ENCODE measurements around the gene ARL6IP4.
A peak's percentile ranks its signal among the peaks of the same experiment; 100 is the strongest.

ARL6IP4 gene

DNA sequence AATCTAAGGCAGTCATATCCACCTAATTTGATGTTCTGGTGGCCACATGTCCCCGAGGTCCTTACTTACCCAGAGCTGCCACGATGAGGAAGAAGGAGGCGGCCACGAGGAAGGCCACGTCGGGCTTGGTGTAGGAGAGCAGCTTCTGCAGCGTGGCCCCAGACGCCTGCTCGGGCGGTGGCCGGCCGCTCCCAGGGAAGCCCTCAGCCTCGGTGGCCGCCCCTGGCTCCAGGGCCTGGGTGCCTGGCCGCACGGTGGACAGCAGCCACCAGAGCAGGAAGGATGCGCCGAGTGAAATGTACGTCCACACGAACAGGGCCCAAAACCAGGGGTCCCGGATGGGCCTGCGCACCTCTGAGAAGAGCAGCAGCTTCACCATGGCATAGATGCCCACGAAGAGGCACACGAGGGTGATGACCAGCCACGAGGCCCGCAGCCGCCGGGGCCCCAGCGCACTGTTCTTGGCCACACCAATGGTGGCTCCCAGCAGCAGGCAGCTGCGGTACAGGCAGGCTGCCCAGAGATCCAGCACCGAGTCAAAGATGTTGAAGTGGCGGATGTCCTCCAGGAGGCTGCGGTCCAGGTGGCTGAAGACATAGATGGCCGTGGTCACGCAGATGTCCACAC is 20.8 kb upstream of the ARL6IP4 start:
- no peak for DNase-seq

DNA sequence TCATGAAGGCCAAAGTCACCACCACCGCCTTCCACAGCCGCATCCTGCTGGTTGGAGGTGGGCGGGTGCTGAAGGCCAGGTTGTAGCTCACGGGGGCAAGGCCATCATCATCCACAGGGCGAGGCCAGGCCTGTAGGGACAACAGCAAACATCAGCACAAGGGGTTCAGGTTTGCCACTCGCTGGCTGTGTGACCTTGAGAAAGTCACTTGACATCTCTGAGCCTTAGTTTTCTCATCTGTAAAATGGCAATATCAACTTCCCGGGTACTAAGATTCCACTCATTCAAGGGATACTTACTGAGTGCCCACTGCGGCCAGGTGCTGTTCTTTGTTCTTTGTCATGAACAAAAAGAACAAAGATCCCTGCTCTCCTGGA is 20.3 kb upstream of the ARL6IP4 start:
- DNase-seq = no peak

DNA sequence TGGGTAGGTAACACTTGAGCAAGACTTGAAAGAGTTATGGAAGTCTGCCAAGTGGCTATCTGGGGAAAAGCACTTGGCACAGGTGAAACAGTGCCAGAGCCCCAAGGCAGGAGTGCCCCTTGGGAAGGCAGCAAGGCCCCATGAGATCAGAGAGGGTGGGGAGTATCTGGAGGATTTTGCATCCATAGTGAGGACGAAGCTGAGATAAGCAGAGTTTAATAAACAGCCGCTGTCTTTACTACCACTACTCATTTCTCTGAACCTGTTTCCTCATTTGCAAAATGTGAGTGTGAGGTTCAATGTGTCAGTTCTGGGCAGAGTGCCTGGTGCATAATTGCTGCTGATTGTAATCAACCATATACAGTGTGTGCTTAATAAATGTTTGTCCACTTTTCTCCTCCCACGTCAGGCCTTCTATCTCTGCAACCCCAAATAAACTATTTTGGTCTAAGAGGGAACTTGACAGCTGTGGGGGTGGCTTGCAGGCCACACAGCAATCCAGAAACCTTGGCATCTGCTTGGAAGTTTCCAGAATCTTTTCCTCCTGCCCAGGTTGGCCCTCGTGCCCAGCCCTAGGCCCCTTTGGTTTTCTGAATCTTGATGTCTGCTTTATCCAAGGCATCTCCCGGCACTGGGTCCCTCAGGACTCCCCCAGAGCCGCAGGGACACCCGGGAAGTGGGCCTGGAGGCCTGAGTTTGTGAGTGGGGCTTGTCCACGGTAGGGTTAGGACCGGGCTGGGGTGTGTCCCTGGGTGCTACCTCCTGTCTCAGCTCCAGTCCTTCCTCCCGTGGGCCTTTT is 18.8 kb upstream of the ARL6IP4 start:
- no peak for DNase-seq

DNA sequence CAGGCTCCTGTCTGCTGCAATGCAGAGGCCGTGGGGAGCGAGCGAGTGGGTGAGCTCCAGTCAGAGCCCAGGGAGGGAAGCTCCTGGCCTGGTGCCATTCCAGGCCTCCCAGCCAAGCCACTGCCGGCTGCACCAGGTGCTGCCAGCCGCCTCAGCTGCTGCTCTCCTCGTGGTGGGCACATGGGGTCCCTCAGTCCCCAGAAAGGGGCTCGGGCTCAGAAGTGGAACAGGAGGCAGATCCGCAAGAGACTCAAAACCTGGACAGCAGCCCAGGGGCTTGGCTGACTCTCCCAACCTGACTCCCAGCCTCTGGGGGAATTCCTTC is 16.6 kb upstream of the ARL6IP4 start:
- DNase-seq = no peak

DNA sequence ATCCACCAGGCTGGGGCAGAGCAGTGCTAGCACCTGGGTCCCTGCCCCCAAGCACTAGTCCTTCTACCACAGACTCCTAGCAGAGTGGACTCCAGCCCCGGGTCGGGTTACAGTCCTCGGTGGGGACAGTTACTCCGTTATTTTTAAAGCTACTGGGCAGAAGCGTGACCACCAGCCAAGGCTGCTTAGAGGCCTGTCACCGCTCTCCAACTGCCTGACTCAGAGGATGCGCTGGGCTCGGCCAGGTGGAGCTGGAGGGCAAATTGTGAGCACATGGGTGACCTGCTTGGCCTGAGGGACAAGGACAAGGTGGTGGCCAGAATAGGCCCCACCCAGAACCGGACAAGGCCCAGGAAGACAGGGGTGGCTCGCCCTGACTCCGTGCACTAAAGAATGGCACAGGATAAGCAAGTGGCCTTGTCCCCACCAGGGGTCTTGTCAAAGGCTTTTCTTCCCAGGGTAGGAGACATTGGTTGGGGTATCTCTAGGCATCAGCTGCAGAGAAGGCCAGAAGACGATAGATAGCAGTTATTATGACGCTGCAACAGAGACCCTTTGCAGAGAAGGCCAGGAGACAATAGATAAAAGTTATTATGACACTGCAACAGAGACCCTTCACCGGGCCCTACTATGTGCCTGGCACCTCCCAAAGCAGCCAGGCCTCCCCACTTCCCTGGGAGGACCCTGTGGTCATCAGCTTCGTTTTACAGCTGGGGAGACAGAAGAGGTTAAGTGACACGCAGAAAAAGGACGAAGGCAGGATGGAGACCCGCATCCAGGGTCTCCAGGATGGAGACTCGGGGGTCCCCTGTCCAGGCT is 15.8 kb upstream of the ARL6IP4 start:
- no peak for DNase-seq

DNA sequence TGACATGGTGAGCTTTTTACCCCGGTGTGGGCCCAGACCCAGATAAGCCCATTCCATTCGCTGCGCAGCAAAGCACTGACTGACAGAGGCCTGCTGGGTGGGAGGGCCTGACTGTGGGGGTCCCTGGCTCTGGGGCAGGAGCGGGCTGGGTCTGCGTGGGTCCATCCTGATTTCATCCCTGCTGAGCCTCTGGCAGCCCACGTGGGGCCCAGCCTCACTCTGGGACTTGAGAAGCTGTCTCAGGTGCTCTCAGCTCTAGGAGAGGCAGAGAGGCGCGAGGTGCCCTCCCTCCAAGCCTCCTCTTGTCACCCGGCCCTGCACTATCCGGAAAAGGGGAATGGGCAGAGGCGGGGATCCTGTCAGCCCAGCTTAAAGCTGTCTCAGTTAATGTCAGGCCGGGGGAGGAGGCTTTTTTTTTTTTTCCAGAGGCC is 15.1 kb upstream of the ARL6IP4 start:
- no peak for DNase-seq

DNA sequence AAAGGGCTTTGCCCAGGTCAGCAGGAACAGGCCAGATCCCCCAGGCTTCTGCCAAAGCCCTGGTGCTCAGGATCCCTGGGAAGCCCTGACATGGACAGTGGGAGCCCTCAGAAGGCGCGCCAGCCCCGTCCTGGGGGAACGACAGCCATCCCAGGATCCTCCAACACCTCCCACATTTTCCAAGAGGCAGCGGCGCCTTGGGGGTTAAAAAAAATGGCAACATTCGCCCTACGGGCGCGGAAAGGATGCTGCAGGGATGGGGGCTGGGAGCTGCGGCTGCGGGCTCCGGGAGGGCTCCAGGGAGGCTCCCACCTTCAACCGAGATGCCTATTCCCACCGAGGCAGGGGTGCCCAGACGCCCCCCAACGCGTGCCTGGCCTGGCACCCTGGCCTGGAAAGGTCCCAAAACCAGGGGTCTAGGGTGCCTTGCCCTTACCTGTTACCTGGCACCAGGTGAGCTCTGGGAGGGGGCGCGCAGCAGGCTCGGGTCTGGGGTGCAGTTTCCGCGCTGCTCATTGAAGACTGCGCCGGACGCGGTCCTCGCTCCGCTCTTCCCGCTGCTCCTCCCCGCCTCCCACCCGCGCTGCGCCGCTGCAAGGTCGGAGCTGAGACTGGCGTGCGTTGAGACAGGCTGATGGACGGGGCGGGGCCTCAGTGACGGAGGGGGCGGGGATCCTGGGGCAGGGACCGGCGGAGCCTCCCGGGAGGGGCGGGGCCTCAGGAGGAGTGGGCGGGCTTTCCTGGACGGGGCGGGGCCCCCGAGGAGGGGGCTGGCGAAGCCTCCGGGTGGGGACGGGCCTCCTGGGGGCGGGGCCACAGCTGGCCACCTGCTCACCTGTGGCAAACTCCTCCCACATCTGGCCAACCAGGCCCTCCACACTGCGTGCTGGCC is 14.4 kb upstream of the ARL6IP4 start, which contains the start of gene ABCB9:
ABCB9 (minus strand) TSS at position 613 of the 892 bp plus-strand sequence. CDS start 6,228 bp downstream, outside the sequence.
- DNase-seq = peak; percentile 87 to 97

DNA sequence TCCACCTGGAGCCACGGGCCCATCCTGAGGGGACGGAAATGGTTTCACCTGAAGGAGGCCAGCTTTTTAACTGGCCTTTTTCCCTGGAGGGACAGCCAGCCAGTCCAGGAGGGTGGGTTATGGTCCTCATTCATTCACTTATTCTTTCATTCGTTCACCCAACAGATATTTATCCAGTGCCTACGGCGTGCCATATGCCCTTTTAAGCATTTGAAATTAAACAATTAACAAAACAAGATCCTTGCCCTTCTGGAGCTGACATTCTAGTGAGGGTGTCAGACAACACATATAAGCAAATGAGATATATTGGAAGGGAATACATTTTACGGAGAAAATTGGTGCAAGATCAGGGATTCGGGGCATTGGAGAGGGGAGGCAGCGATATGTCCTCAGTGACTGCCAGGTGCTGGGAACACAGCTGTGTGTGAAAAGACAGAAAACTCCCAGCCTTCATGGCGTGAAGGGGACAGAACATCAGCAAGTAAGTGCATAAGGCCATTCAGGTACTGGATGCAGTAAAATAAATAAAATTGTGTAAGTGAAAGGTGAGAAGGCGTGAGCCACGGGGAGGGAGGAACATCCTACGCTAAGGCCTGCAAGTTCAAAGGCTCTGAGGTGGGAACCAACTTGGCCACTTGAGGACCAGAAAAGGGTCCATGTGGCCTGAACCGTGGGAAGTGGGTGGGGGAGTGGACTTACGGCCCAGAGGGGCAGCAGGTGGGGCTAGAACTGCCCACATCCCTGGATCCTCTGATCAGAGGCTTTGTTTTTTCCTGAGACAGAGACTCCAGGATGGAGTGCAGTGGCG is 13.5 kb upstream of the ARL6IP4 start:
- DNase-seq = no peak

DNA sequence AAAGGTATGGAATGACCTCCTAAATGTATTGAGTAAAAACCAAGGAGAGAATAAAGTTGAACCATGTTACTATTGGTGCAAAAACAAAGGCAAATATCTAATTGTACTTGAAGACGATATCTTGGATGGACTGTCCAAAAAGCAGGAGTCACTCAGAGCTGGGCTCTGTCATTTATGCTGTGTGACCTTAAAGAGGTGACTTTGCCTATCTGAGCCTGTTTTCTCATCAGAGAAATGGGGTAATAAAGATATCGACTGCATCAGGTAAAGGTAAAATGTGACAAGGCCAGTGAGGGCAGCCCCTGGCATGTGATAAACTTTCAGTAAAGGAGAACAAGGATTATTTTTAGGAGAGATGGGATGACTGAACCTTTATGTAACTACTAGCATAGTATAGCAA is 12.4 kb upstream of the ARL6IP4 start:
- DNase-seq = no peak

DNA sequence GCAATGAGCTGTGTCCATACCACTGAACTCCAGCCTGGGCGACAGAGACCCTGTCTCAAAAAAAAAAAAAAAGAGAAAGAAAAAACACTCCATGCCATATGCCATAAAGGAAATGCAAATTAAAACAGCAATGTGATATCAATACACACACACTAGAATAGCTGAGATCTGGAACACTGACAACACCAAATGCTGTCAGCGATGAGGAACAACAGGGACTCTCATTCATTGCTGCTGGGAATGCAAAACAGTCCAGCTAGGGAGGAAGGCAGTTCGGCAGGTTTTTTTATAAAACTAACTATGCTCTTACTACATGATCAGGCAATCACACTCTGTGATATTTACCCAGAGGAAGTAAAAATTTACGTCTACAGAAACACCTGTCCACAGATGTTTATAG is 10.8 kb upstream of the ARL6IP4 start:
- no peak for DNase-seq

DNA sequence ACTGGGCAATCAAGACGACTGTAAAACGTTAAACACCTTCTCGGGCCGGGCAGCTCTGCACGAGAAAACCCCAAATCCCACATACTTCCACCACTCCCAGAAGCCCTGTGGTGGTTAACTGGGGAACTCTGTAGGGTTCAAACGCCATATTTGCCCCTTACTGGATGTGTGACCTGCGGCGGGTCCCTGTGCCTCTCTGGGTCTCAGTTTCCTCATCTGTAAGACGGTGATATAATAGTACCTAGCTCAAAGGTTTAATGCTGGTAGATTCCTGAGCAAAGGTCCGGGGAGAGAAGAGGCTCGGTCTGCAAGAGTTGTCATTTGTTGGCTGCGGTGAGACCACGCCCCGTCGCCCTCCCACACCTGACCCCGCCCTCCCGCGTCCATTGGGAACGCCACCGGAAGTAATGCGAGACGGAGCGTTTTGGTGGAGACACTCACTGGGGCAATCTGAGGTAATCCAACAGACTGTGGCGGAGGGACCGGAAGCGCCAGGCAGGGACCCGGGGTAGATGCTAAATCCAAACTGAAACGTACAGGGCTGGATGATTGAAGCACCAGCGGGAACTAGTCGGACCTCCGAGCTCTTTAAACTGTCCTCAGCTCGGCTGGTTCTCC is 6.1 kb upstream of the ARL6IP4 start:
- DNase-seq = peak; percentile 97 to 98

DNA sequence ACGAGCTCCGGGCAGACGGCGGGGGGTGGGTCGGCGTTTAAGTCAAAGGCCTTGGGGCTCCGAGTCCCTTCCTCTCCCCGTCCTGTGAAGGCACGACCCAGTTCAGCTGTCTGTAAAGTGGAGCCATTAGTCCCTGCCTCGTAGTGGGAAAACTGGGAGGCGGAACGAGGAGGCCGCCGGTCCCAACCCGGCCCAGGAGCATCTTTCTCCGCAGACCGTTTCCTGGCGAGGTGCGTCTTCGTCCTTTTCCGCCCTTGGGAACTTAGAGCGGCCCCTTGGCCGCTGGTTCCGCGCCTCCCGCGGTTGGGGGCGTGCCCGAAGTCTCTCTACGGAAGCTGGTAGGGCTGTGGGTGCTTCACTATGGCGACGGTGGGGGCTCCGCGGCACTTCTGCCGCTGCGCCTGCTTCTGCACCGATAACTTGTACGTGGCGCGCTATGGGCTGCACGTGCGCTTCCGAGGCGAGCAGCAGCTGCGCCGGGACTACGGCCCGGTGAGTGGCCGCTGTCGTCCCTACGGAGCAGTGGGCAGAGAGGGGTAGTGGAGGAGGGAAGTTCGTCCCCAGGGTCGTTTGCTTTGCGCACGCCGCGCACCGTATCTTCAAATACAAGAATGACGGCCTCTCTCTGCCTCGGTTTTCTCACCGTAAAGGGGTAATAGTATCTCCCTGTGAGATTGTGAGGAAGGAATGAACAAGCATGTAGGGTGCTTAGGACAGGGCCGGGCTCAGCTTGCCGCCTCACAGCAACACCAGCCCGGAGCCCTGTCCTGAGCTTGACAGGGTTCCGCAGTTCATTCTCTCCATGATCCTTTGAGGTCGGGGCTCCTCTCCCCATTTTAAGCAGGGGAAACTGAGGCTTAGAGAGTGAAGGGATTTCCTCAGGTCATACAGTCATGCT is 5.3 kb upstream of the ARL6IP4 start, which contains the start of gene OGFOD2:
OGFOD2 (plus strand) TSS at position 353 of the 898 bp plus-strand sequence; CDS start at position 361, 8 bp downstream.
- peak; percentile 89 to 90 for DNase-seq

DNA sequence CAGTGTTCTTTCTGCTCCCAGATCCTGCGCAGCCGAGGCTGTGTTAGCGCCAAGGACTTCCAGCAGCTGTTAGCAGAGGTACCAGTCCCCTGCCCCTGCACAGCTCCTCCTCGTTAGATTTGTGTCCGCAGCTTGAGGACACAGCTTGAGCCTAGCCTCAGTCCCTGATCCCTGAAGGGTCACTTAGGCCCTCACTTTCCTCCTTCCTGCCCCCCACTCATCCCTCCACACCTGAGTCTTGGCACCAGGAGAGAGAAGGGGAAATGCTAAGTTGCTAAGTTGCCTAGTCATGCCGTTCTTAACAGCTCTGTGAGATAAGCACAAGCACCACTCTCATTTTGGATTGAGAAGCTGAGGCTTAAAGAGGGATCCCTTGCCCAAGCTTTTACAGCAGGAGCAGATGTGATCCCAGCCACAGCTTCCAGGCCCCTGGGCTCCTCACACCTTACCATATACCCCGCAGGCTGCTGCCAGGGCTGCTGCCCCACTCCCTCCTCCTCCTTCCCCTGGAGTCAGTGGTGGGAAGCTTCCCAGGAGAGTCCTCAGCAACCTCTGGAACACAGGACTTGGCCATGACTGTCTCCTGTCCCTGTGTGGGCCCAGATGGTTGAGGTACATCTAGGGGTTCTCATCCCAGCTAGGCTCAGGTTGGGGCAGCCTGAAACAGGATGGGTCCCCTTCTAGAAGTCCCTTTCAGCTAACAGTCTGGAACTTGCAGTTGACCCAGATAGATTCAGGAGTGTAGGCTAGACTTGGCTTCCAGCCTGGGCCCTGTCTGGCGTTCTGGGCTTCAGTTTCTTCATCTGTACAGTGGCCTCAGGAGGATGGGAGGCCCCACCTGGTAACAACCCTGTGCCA is 4.5 kb upstream of the ARL6IP4 start:
- DNase-seq = no peak

DNA sequence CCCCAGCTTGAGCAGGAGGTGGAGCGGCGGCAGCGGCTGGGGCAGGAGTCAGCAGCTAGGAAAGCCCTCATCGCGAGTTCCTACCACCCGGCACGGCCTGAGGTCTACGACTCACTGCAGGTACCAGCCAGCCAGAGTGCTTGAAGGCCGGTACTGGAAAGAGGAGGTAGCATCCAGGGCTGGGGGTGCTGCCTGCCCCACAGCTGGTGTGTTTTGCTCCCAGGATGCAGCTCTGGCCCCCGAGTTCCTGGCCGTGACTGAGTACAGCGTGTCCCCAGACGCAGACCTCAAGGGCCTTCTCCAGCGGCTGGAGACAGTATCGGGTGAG is 3.9 kb upstream of the ARL6IP4 start:
- DNase-seq = no peak

DNA sequence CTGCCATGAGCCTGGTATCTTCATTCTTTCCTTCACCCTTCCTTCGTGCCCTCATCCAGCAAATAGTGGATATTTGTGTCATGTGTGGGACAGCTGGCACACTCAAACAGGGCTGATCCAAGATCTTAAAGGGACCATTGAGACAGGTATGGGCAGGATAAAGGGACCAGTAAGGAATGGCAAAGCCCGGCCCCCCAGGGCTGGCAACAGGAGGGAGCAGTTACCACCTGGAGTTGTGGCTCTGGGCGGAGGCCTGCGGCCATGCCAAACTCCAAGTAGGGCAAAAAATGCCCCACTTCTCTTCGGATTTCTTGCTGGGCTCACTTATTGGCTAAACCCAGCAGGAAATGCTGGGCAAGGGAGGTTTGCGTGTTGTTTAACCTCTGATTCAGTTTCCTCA is 3.3 kb upstream of the ARL6IP4 start:
- DNase-seq = no peak

DNA sequence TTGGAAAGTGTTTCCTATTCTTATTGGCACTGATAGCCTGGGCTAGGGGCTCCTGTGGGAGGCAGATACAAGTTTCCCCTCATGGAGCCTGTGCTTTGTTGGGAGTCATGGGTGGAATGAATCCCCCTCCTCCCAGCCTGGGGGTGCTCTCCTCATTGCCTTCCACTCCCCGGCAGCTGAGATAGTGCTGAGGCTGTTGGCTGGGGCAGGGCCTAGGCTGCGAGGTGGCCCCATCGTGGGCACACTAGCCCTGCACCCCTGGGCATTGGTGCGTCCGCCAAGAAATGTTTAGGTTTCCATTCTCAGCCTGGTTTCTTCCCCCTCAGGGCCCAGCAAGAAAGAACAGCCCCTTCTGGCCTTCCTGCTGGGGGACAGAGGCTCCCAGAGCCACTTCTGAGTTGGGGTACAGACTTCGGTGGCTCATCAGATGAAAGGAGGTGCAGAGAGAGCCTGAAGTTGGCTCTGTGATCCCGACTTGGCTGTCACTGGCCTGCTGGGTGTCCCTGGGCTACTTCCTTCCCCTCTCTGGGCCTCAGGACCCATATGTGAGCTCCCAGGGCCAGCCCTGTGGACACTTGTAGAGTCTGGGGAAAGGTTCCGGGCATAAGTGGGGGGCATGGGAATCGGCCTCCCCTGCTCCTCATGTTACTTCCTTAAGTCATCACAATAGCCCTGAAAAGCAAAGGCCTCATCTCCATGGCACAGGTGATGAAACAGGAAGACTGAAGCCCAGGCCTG is 2.7 kb upstream of the ARL6IP4 start:
- DNase-seq = no peak

DNA sequence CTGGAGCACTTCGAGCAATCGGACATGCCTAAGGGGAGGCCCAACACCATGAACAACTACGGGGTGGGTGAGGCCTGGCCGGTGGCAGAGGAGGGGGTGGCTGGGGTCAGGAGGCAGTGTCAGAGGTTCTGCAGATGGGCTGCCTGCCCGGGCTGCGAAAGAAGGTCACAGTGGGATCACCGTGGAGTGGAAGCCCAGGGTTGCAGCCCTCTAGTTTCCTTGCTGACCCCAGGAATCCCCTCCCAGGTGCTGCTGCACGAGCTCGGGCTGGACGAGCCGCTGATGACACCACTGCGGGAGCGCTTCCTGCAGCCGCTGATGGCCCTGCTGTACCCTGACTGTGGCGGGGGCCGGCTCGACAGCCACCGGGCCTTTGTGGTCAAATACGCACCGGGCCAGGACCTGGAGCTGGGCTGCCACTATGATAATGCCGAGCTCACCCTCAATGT is 1.9 kb upstream of the ARL6IP4 start:
- DNase-seq = no peak

Measured in stimulated activated CD4-positive, alpha-beta T cell treated with anti-CD3 and anti-CD28 coated beads, Interleukin-4, amount 100 ng/mL, for 4 hours (primary cell).